KBM-7 (cell line): Measurements from ENCODE around the gene SPPL2B.
"Not testable (repeated sequence)": the region's sequence is repeated elsewhere in the genome, so short reads cannot be mapped to it uniquely, and the experiment has no call there.

Experiments
- DNase-seq: peaks from one replicate; pipeline ENCODE4 v3.0.0-alpha.2; 2015
- in situ Hi-C: fragments of 300-500 bp; cut with MboI; formaldehyde crosslinking; loops from 2 replicates; pipeline ENCODE4 v1.14.3; 2020; ENCODE audit warnings: low sequenced_read_pairs, low pct_unique_long_range_greater_than_20kb, mixed read lengths

SPPL2B gene

DNA sequence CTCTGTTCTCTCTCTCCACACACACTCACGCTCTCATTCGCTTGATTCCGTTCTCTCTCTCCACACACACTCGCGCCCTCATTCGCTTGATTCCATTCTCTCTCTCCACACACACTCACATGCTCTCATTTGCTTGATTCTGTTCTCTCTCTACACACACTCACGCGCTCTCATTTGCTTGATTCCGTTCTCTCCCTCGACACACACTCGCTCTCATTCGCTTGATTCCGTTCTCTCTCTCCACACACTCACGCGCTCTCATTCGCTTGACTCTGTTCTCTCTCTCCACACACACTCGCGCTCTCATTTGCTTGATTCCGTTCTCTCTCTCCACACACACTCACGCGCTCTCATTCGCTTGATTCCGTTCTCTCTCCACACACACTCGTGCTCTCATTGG lies 21.3 kb downstream of the SPPL2B start:
- in situ Hi-C loops, DNase-seq: not testable (repeated sequence)

DNA sequence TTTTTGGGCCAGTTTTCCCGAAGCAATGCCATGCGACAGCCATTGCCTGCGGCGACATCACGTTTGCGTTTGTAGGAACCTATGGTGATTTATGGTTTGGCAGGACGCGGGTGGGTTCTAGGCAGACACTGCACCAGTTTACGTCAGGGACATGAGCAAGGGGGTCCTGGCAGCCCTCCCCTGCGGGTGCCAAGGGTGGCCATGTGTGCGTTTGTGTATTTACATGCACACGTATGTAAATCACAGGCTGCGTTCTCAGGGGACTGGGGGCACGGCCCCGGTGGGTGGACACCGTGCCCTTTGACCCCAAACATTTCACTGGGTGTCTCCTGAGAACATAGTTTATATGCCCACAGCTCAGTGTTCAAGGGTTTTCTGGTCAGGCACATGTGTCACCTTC lies 22.2 kb downstream of the SPPL2B start:
- DNase-seq, result no peak
- in situ Hi-C loops, result no loop called here

DNA sequence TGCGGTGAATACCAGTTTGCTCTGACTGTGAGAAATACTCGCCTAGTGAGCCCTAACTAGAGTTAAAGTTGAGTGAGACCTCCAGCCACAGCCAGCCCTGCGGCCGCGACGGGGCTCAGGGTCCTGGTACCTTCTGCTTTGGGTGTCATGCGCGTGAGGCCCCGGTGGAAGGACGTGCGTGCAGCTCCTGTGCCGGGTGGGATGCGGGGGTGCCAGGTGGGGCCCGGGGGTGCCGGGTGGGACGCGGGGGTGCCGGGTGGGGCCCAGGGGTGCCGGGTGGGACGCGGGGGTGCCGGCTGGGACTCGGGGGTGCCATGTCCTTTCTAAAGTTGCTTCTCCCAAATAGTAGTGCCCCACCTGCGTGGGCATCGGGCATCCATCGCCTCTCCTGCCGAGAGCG lies 23.1 kb downstream of the SPPL2B start:
- in situ Hi-C loops, result no loop called here

DNA sequence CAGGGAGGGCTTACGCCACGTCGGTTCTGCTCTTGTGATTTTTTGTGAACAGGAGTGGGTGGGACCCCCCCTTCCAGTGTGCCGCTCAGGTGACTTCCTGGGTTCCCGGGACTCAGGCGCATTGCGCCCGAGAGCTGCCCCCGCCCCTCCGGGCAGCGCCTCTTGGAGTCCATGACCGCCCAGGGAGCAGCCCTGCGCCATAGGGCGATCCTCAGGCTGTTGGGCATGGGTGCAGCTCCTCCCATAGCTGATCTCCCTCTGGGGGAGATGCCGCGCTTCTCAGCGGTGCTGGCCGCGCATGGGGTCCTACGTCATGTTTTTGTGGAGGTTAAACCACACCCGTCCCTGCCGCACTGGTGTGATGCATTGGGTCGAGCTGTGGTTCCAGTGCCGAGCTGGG lies 23.6 kb downstream of the SPPL2B start:
- in situ Hi-C loops, result no loop called here
- DNase-seq, result no peak

More for the DNA sequence above, 23.1 kb downstream of the SPPL2B start:
- no peak for DNase-seq

DNA sequence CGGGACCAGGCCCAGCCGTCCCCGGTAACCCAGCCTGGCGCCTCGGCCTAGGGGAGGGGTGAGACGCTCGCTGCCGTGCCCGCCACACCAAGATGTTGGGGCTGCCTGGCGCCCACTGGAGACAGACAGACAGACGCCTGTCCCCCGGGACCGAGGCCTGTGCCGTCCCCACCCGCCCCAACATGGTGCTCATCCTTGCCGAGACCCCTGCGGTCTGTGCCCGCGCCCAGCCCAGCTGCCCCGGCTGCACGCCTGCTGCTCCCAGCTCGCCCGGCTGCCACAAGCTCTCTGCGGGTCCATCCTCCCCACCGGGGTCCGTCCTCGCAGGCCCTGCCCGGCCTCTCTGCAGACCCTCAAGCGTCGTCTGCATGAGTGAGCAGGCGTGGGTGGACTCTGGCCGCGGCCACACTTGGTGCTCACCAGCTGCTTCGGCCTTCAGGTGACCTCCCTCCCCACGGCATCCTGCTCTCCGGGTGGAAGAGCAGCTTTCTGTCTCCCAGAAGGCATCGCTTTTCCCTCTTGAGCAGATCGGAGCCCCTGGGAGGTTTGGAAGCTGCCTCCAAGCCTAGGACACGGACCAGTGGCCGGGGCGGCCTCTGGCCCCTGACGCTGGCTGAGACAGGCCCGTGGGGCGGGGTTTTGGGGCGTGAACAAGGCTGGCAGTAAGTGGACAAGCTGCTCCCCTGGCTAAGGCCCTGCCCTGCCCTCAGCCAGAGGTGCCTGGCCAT lies 24.8 kb downstream of the SPPL2B start:
- no peak for DNase-seq

DNA sequence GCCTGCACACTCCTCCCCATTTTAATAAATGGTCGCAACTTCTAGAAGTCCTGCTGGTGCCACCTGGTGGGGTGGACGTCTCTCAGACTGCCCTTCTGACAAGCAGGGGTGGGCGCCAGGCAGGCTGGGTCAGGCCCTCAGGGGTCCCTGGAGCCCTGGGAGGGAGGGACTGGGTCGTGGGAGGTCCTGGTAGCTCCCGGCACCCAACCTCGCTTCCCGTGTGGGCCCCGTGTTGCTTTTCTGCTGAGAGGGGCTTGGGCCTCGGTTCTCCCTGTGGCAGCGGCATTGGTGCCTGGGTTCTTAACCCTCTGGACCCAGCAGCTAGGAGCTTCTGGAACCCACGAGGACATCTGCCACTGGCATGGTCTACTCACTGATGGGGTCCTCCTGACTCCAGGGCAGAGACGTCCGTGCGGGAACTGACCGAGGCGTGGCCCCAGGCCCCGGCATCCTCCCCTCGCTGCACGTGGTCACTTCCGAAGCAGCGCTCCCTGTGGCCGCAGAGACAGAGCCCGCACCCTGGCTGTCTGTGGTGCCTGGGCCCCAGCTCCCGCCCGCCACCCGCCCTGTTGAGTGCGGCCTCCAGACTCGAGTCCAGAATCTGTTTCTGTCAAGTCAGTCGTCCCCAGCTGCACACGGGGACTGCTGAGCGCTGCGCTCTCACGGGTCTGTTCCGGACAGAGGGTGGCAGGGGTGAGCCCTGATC lies 25.6 kb downstream of the SPPL2B start:
- DNase-seq, result no peak
- in situ Hi-C loops, result no loop called here

More for the DNA sequence above, 24.8 kb downstream of the SPPL2B start:
- in situ Hi-C loops, result no loop called here

DNA sequence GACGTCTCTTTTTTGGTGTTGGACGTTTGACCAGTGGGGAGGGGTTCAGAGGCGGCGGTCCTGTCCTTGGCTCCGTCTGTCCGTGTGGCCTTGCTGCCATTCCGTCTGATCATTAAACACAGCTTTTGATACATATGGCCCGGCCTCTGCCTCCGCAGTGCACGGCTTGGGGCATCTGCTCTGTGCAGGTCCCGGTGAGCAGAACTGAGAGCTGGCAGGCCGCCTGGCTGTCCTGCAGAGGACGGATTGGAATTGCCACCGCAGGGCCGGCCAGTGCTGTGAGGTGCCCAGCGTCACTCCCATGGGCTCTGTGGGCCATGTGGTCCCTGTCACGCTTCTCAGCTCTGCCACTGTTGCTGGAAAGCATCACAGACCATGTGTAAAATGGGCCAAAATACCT lies 26.2 kb downstream of the SPPL2B start:
- in situ Hi-C loops, result no loop called here
- no peak for DNase-seq

DNA sequence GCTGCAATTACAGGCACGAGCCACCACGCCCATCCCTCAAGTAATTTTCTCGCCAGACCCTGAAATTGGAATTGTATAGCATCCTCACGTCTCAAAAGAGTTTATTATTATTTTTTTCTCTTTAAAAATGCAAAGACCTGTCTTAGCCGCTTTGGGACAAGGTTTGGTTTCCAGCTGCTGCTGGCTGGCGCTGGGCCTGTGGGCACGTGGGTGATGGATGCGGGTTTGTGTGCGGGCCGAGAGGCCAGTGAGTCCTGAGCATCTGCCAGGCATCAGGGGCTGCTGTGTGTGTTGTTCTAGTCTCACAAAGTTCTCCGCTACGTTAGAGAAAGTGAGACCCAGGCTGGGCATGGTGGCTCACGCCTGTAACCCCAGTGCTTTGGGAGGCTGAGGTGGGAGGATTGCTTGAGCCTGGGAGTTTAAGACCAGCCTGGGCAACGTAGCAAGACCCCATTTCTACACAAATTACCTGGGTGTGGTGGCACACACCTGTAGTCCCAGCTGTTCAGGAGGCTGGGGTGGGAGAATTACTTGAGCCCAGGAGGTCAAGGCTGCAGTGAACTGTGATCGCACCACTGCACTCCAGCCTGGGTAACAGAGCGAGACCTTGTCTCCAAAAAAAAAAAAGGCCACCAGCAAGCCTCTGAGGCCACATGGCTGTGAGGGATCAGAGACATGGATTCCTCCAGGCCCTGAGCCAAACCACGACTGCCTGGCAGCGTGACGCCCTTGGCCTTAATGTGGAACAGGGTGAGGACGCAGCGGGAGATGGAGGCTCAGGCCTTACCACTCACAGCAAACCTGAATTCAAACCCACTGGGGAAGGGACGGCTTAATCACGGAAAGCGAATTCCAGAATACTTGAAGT lies 26.9 kb downstream of the SPPL2B start:
- DNase-seq, result no peak

DNA sequence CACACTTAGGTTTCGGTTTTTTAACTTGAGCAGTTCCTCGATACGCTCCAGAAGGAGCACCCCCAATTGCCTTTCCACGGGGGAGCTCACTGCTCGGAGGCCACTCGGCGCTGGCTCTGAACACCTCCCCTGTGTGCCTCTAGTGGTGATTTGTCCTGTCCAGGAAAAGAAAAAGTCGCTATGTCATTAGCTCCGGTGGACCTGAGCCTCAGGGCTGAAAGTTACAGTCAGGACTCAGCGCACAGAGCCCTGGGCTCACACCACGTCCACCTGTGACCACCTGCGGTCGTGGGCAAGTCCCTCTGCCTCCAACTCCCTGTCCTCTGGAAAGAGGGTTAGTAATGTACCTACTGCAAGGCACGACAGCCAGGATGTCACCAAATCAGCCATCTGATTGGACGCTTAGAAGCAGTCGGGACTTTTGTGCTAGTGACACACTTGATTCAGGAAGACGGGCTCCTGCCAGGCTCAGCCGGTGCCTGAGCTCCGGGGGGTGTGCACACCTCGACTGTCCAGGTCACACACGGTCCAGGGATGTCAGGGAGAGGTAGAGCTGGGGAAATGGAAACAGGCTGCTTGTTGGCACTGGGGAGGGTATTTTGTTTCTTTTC lies 27.7 kb downstream of the SPPL2B start:
- in situ Hi-C loops, result no loop called here
- no peak for DNase-seq

More for the DNA sequence above, 26.9 kb downstream of the SPPL2B start:
- in situ Hi-C loops, result no loop called here

DNA sequence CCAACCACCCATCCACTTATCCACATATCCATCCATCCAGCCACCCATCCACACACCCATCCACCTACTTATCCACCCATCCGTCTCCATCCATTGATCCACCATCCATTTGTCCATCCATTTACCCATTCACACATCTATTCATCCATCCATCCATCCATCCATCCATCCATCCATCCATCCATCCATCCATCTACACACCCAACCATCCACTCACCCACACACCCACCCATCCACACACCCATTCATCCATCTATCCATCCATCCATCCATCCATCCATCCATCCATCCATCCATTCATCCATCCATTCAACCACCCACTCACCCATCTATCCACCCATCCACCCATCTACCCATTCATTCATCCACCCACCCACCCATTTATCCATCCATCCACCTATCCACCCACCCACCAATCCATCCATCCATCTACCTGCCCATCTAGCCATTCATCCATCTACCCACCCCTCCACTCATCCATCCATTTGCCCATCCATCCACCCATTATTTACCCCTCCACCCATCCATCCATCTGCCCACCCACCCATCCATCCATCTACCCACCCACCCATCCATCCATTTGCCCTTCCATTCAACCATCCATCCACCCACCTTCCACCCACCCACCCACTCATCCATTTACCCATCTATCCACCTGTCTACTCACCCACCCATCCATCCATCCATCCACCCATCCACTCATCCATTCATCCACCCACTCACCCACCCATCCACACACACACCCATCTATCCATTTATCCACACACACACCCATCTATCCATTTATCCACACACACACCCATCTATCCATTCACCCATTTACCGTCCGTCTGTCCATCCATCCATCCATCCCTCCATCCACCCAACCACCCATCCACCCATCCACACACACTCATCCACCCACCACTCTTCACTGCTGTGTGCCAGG lies 29.1 kb downstream of the SPPL2B start:
- no peak for DNase-seq
- in situ Hi-C loops, result no loop called here

DNA sequence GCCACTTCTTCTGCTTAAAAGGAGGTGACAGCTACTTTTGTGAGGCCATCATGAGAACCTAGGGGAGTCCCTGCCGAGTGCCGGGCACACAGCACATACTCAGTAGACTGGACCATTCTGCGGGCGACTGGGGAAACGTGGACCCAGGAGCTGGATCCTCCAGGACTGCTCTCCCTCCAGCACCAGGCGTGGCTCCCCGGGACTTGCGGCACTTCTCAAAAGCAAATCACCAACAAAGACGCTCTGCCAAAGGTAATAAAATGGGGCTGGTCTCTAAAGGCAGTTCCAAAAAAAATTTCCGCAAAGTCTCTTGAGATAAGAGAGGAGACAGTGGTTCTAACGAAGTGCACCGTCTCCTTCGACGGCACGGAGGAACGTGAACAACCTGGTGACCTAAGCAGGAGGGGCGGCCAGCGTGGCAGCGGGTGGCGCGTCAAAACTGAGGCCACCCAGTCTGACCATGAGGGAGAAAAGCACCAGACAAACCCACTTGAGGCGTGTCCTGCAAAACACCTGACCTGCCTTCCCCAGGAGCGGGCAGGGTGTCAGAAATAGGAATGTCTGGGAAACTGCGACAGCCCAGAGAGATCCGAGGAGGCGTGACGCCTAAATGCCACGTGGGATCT lies 30.2 kb downstream of the SPPL2B start:
- DNase-seq, result no peak
- in situ Hi-C loops, result no loop called here

DNA sequence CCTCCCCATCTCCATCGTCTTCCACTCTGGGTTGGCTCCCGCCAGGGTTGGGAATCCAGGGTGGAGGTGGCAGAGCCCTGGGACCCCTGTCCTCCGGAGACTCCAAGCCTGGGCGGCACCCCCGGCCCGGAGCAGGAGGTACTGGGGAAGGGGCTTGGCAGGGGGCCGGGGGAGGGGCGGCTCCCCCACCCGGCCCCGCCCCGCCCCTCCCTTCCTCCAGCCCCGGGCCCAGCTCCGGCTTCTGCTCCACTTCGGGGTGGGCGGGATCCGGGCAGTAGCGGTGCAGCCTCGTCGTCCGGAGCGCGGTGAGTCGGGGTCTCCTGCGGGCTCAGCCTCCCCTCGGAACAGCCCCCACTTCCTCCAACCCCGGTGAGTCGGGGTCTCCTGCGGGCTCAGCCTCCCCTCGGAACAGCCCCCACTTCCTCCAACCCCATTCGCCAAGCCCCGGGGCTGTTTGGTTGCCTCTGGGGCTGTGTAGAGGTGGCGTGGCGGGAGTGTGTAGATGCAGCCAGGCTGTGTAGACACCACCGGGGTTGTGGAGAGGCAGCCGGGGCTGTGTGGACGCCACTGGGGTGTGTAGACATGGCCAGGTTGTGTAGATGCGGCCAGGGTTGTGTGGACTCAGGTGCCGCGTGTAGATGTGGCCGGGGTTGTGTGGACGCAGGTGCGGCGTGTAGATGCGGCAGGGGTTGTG lies 31.7 kb downstream of the SPPL2B start, which contains the start of gene TMPRSS9:
Gene TMPRSS9 (plus strand): TSS at position 274 of the 694 bp plus-strand sequence. CDS start 29,521 bp downstream, outside the sequence.
- DNase-seq, result no peak
- in situ Hi-C loops, result no loop called here

DNA sequence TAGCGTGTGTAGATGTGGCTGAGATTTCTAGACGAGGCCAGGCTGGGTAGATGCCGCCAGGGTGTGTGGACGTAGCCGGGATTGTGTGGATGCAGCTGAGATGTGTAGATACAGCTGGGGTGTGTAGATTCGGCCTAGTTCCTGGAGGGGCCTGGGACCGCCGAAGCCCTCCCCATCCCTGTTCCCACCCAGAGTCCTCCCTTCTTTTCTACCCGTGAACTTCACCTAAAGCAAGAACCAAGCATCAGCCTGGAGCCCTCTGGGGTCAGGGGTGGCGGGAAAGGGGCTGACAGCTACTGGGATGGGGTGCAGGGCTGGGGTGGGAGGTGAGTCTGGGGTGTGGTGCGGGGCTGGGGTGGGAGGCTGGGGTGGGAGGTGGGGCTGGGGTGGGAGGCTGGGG lies 32.3 kb downstream of the SPPL2B start:
- DNase-seq, result no peak
- in situ Hi-C loops, result no loop called here

DNA sequence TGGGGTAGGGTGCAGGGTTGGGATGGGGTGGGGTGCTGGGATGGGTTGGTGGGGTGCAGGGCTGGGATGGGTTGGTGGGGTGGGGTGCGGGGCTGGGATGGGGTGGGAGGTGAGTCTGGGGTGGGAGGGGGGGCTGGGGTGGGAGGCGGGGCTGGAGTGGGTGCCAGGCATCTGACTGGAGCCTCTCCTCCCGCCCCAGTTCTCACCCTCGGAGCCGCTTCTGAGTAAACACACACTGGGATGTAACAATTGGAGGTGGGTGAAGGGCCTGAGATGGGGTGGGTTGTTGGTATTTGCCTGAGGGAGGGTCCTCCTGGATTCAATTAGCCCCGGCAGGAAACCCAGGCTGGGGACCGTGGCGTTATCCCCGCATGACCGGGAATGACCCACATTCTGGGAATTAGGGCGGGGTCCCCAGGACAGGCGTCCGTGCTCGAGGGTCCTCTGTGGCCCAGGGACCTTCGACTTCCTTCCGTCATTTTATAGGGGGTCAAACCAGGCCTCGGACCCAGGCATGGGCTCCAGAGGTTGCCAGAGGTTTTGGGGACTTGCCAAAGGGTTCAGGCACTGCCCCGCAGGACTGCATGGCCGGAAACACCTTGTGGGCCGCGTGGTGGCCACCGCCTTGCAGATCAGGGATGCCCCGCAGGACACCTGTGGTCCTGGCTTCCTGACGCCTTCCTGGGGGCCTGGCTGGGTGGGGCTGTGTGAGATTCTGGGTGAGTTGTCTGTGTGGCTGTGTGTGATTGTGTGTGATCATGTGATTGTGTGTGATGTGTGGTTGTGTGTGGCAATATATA lies 33.0 kb downstream of the SPPL2B start:
- DNase-seq, result no peak
- in situ Hi-C loops, result no loop called here

DNA sequence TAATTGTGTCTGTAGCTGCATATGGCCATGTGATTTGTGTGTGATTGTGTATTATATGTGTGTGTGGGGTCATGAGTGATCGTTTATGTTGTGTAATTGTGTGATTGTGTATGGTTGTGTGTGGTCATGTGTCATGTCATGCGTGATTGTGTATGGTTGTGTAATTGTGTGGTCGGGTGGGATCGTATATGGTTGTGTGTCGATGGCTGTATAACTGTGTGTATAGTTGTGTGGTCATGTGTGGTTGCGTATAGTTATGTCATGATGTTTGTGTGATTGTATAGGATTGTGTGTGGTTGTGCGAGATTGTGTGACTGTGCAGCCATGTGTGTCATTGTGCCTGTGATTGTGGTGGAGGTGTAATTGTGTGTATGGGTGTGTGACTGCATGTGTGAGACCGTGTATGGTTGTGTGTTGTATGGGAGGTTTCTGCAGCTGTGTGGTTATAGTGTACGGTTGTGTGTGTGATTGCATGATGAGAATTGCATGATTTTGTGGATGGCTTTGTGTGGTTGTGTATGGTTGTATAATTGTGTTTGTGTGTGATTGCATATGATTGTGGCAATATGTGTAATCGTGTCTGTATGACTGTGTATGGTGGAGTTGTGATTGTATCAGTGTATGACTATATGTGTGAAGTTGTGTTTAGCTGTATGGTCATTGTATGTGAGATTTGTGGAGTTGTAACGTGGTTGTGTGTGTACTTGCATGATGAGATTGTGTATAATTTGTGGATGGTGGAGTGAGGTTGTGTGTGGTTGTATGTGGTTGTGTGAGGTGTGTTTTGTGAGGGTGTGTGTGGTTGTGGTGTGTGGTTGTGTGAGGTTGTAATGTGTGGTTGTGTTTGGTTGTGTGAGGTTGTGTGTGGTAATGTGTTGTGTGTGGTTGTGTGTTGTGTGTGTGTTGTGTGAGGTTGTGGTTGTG lies 33.8 kb downstream of the SPPL2B start:
- in situ Hi-C loops, result no loop called here
- no peak for DNase-seq

DNA sequence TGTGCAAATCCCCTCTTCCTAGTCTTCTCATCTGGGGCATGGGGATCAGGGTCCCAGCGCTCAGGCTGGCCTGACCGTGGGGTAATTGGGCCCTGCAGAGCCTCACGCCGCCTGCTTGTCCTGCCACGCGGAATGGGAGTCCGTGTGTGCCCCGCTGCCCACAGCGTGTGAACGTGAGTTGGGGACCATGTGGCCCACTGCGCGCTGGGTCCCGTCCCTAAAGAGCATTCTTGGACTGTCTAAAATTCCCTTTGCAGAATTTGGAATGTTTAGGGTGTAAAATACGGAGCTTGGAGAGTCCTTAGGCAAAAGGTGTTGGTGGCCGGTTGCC lies 34.5 kb downstream of the SPPL2B start:
- no peak for DNase-seq
- in situ Hi-C loops, result no loop called here
